CD14-positive monocyte (primary cell): ENCODE data around the gene PLCB1. TPM values are rescaled to one million over a fixed set of nuclear protein-coding genes. Genes with fewer than 3 reads are reported as not detected.
"Not testable (repeated sequence)": the region's sequence is repeated elsewhere in the genome, so short reads cannot be mapped to it uniquely, and the experiment has no call there.

Experiments used
- DNase-seq, 3 donors: peaks; one replicate each; pipeline ENCODE4 v3.0.0-alpha.2; 2011 to 2022
- H2AFZ ChIP-seq: 2 replicates; pipeline ENCODE4 v1.6.0; 2012; ENCODE audit warnings: mild to moderate bottlenecking, low read depth, low read length, inconsistent platforms; ENCODE audit not compliant: insufficient read depth, poor library complexity, severe bottlenecking
- H3K27ac ChIP-seq, 2 donors: 1 replicate in 1 of 2; 2 replicates in 1 of 2; pipeline ENCODE4 v1.5.1; 2012 to 2013; ENCODE audit warnings: low read length in 2 of 2, control low read depth in 1 of 2, inconsistent platforms in 1 of 2, low read depth in 1 of 2, mild to moderate bottlenecking in 1 of 2
- H3K27me3 ChIP-seq, 2 donors: one replicate each; pipeline versions ENCODE4 v1.6.0 to v1.6.1; 2011 to 2013; ENCODE audit warnings: low read length in 2 of 2; ENCODE audit not compliant: control insufficient read depth in 2 of 2, insufficient read depth in 2 of 2
- H3K36me3 ChIP-seq, 2 donors: replicated peaks in 1 of 2; 1 replicate in 1 of 2; 2 replicates in 1 of 2; pipeline versions ENCODE4 v1.5.1 to v1.6.1; 2012 to 2013; ENCODE audit warnings: low read length in 2 of 2, control low read depth in 1 of 2, inconsistent platforms in 1 of 2, mild to moderate bottlenecking in 1 of 2; ENCODE audit not compliant: insufficient read depth in 2 of 2, control insufficient read depth in 1 of 2
- H3K4me1 ChIP-seq, 2 donors: 1 replicate in 1 of 2; 2 replicates in 1 of 2; pipeline versions ENCODE4 v1.5.1 to v1.6.1; 2012 to 2013; ENCODE audit warnings: low read length in 2 of 2, control low read depth in 1 of 2, inconsistent platforms in 1 of 2, mild to moderate bottlenecking in 1 of 2, moderate library complexity in 1 of 2; ENCODE audit not compliant: insufficient read depth in 2 of 2, control insufficient read depth in 1 of 2
- H3K4me2 ChIP-seq: replicated peaks from 2 replicates; pipeline ENCODE3; 2012; ENCODE audit warnings: low read length, moderate library complexity, mild to moderate bottlenecking; ENCODE audit not compliant: poor library complexity, severe bottlenecking; ENCODE audit errors: extremely low read depth
- H3K4me3 ChIP-seq, 3 experiments: fragments of 200-600 bp in 1 of 3; sonication (generic) in 1 of 3; replicated peaks in 1 of 3; 1 replicate in 2 of 3; 2 replicates in 1 of 3; pipeline ENCODE4 v1.5.1; 2011 to 2013; ENCODE audit warnings: low read length in 3 of 3, mild to moderate bottlenecking in 3 of 3, control low read depth in 2 of 3, low read depth in 2 of 3, inconsistent platforms in 1 of 3, moderate library complexity in 1 of 3
- H3K79me2 ChIP-seq: 2 replicates; pipeline ENCODE4 v1.6.0; 2012; ENCODE audit warnings: mild to moderate bottlenecking, control low read depth, inconsistent platforms, low read length, moderate library complexity; ENCODE audit not compliant: insufficient read depth
- H3K9ac ChIP-seq: 2 replicates; pipeline ENCODE4 v1.6.0; 2017; ENCODE audit warnings: low read length, mild to moderate bottlenecking; ENCODE audit not compliant: insufficient read depth, poor library complexity, severe bottlenecking
- H3K9me3 ChIP-seq, 2 donors: replicated peaks in 1 of 2; 1 replicate in 1 of 2; 2 replicates in 1 of 2; pipeline versions ENCODE4 v1.5.1 to v1.6.1; 2012 to 2013; ENCODE audit warnings: low read length in 2 of 2, control low read depth in 1 of 2; ENCODE audit not compliant: control insufficient read depth in 1 of 2, insufficient read depth in 1 of 2
- H4K20me1 ChIP-seq: 2 replicates; pipeline ENCODE4 v1.6.0; 2012; ENCODE audit warnings: mild to moderate bottlenecking, low read length, control low read depth, moderate library complexity; ENCODE audit not compliant: insufficient read depth
- H3K27ac Mint-ChIP-seq, 7 donors: one replicate each; pipeline ENCODE4 v1.8.0; 2020; ENCODE audit warnings: mild to moderate bottlenecking in 7 of 7, mixed read lengths in 7 of 7, moderate library complexity in 6 of 7, inconsistent platforms in 2 of 7
- H3K27me3 Mint-ChIP-seq, 3 donors: one replicate each; pipeline ENCODE4 v1.8.0; 2021 to 2022; ENCODE audit warnings: low read depth in 3 of 3, mild to moderate bottlenecking in 3 of 3, mixed read lengths in 3 of 3, moderate library complexity in 3 of 3, inconsistent platforms in 1 of 3
- H3K36me3 Mint-ChIP-seq, 2 donors: one replicate each; pipeline ENCODE4 v1.8.0; 2020; ENCODE audit warnings: mixed read lengths in 2 of 2, inconsistent platforms in 1 of 2, mild to moderate bottlenecking in 1 of 2
- H3K4me1 Mint-ChIP-seq: one replicate; pipeline ENCODE4 v1.8.0; 2020; ENCODE audit warnings: mild to moderate bottlenecking, mixed read lengths
- H3K4me3 Mint-ChIP-seq, 2 donors: one replicate each; pipeline ENCODE4 v1.8.0; 2020; ENCODE audit warnings: mild to moderate bottlenecking in 2 of 2, mixed read lengths in 2 of 2, moderate library complexity in 1 of 2
- H3K9me3 Mint-ChIP-seq, 7 donors: one replicate each; pipeline ENCODE4 v1.8.0; 2020 to 2022; ENCODE audit warnings: mixed read lengths in 7 of 7, mild to moderate bottlenecking in 6 of 7, moderate library complexity in 6 of 7, inconsistent platforms in 2 of 7
- WGBS: methylation state at CpG from one replicate; pipeline ENCODE4 v1.1.5; 2013; ENCODE audit warnings: missing lambda C conversion rate; ENCODE audit not compliant: insufficient coverage; 5-methylcytosine and 5-hydroxymethylcytosine counted together
- intact Hi-C, 2 donors: fragments of 100-400 bp; cut with micrococcal nuclease; formaldehyde crosslinking; loops; one replicate each; pipeline versions ENCODE4 v1.15.0 to v1.15.1; 2023
- polyA plus RNA-seq, 3 donors: library from polyadenylated mRNA; depleted of rRNA in 1 of 3; unstranded in 2 of 3; stranded (reverse) in 1 of 3; fragments of 300-500 nt in 2 of 3; fragments of >200 nt in 1 of 3; fragmentation: Illumina TruSeq in 2 of 3; gene quantifications; 1 replicate in 2 of 3; 2 replicates in 1 of 3; pipeline ENCODE4 v1.2.3, GENCODE V29; 2012 to 2021
- TF ChIP-seq, protein P1 (sequence below): fragments of 200-600 bp; IDR thresholded peaks from one replicate; pipeline ENCODE4 v1.8.0; 2022; ENCODE audit warnings: antibody characterized with exemption, mild to moderate bottlenecking

Gene PLCB1
- polyA plus RNA-seq, 3 donors = 8.6 to 16.4 (median 13.2) TPM

DNA sequence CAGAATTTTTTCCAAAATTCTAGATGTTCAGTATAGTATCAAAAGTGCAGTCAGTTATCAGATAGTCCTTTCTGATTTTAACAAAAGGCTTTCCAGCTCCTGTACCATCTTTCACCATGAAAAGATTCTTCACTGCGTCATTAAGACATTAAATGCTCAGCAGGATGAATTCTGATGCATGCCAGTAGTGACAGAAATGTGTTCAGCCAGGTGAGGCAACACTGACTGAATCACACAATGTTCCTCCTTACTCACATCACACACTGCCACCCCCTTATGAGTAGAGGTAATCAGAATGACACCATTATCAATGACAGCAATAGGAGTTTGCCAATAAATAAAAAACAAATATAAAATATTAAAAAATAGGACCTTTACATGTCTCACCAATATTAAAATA, 510.2 kb downstream of the PLCB1 start:
- Histone ChIP-seq H3K9ac (no peak overlapping the region), H3K4me3 (no peak overlapping the region), H2AFZ (no peak overlapping the region), H3K9me3 (no peaks in the 10 kb centered on the region), H3K79me2 (no peaks in the 10 kb centered on the region), H3K27ac (no peak overlapping the region), H4K20me1 (no peaks in the 10 kb centered on the region), H3K4me1 (no peaks in the 10 kb centered on the region), H3K27me3 (no peaks in the 10 kb centered on the region), H3K4me2 (no peak overlapping the region), H3K36me3 (peaks cover 0 to 8% of the 10 kb centered on the region in 2 donors)
- DNase-seq = no peak
- H3K9me3 Mint-ChIP-seq = peaks cover 0 to 7% (median 3%) of the 10 kb centered on the region in 7 donors
- no peak overlapping the region for H3K4me3 Mint-ChIP-seq
- no peaks in the 10 kb centered on the region for H3K27me3 Mint-ChIP-seq
- WGBS = 100% methylated on average over 1 of the region's 1 CpG
- peaks cover 15 to 20% of the 10 kb centered on the region in 2 donors for H3K36me3 Mint-ChIP-seq
- peaks cover under 1% of the 10 kb centered on the region for H3K4me1 Mint-ChIP-seq
- TF ChIP-seq, protein P1, sequence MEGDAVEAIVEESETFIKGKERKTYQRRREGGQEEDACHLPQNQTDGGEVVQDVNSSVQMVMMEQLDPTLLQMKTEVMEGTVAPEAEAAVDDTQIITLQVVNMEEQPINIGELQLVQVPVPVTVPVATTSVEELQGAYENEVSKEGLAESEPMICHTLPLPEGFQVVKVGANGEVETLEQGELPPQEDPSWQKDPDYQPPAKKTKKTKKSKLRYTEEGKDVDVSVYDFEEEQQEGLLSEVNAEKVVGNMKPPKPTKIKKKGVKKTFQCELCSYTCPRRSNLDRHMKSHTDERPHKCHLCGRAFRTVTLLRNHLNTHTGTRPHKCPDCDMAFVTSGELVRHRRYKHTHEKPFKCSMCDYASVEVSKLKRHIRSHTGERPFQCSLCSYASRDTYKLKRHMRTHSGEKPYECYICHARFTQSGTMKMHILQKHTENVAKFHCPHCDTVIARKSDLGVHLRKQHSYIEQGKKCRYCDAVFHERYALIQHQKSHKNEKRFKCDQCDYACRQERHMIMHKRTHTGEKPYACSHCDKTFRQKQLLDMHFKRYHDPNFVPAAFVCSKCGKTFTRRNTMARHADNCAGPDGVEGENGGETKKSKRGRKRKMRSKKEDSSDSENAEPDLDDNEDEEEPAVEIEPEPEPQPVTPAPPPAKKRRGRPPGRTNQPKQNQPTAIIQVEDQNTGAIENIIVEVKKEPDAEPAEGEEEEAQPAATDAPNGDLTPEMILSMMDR = no peak
- intact Hi-C loops = no loop called here
- no peak overlapping the region for H3K27ac Mint-ChIP-seq

DNA sequence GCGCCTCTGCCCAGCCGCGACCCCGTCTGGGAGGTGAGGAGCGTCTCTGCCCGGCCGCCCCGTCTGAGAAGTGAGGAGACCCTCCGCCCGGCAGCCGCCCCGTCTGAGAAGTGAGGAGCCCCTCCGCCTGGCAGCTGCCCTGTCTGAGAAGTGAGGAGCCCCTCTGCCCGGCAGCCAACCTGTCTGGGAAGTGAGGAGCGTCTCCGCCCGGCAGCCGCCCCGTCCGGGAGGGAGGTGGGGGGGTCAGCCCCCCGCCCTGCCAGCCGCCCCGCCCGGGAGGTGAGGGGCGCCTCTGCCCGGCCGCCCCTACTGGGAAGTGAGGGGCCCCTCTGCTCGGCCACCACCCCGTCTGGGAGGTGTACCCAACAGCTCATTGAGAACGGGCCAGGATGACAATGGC, 512.4 kb downstream of the PLCB1 start:
- 100% methylated on average over 1 of the region's 30 CpGs for WGBS
- H3K9me3 ChIP-seq, intact Hi-C loops, H3K9me3 Mint-ChIP-seq, H3K9ac ChIP-seq, H3K4me2 ChIP-seq, H3K27ac ChIP-seq, DNase-seq, H3K27me3 ChIP-seq, H3K27ac Mint-ChIP-seq, H3K4me3 ChIP-seq, H2AFZ ChIP-seq, H3K4me1 ChIP-seq, H3K27me3 Mint-ChIP-seq, H3K4me3 Mint-ChIP-seq, H4K20me1 ChIP-seq, H3K79me2 ChIP-seq: not testable (repeated sequence)
- peaks cover 11% of the 10 kb centered on the region for H3K4me1 Mint-ChIP-seq
- peaks cover 15 to 30% of the 10 kb centered on the region in 2 donors for H3K36me3 Mint-ChIP-seq
- H3K36me3 ChIP-seq = peaks cover 0 to 15% of the 10 kb centered on the region in 2 donors
